HEK293 (cell line): ENCODE measurements around the gene RGS19.

Experiments
- BCL11B ChIP-seq: fragments of 450-650 bp; formaldehyde crosslinking; IDR thresholded peaks from 2 replicates; pipeline ENCODE4 v1.5.1; 2016; ENCODE audit warnings: low read depth, missing biosample characterization, missing genetic modification characterization
- FEZF1 ChIP-seq: fragments of 450-650 bp; formaldehyde crosslinking; IDR thresholded peaks from 2 replicates; pipeline ENCODE4 v1.5.1; 2016; ENCODE audit warnings: missing biosample characterization, missing genetic modification characterization
- GFI1B ChIP-seq: fragments of 450-650 bp; formaldehyde crosslinking; IDR thresholded peaks from 2 replicates; pipeline ENCODE4 v1.5.1; 2016; ENCODE audit warnings: missing biosample characterization, missing genetic modification characterization
- KLF10 ChIP-seq: fragments of 450-650 bp; IDR thresholded peaks from 2 replicates; pipeline ENCODE4 v1.5.1; 2018; ENCODE audit warnings: missing biosample characterization, mild to moderate bottlenecking, missing genetic modification characterization
- KLF16 ChIP-seq: fragments of 450-650 bp; formaldehyde crosslinking; IDR thresholded peaks from 2 replicates; pipeline ENCODE4 v1.5.1; 2017; ENCODE audit warnings: missing biosample characterization, missing genetic modification characterization
- RBAK ChIP-seq: fragments of 450-650 bp; formaldehyde crosslinking; IDR thresholded peaks from 2 replicates; pipeline ENCODE4 v1.5.1; 2016; ENCODE audit warnings: missing biosample characterization, missing genetic modification characterization
- REPIN1 ChIP-seq: fragments of 450-650 bp; formaldehyde crosslinking; IDR thresholded peaks from 2 replicates; pipeline ENCODE4 v1.5.1; 2017; ENCODE audit warnings: missing biosample characterization, missing genetic modification characterization, low read depth
- SP3 ChIP-seq: fragments of 450-650 bp; formaldehyde crosslinking; IDR thresholded peaks from 2 replicates; pipeline ENCODE4 v1.5.1; 2016; ENCODE audit warnings: missing biosample characterization, missing genetic modification characterization
- SP7 ChIP-seq: fragments of 450-650 bp; formaldehyde crosslinking; IDR thresholded peaks from 2 replicates; pipeline ENCODE4 v1.5.1; 2016; ENCODE audit warnings: missing biosample characterization, missing genetic modification characterization
- ZBTB26 ChIP-seq: fragments of 450-650 bp; formaldehyde crosslinking; optimal IDR thresholded peaks from 2 replicates; pipeline ENCODE3; 2016; ENCODE audit warnings: missing biosample characterization, mild to moderate bottlenecking, missing genetic modification characterization
- ZEB2 ChIP-seq: fragments of 450-650 bp; formaldehyde crosslinking; IDR thresholded peaks from 2 replicates; pipeline ENCODE4 v1.5.1; 2016; ENCODE audit warnings: missing biosample characterization, missing genetic modification characterization
- ZNF140 ChIP-seq: fragments of 450-650 bp; formaldehyde crosslinking; IDR thresholded peaks from 2 replicates; pipeline ENCODE4 v1.5.1; 2016; ENCODE audit warnings: missing biosample characterization, missing genetic modification characterization
- ZNF214 ChIP-seq: fragments of 450-650 bp; formaldehyde crosslinking; IDR thresholded peaks from 2 replicates; pipeline ENCODE4 v1.5.1; 2017; ENCODE audit warnings: missing biosample characterization, mild to moderate bottlenecking, missing genetic modification characterization, borderline replicate concordance
- ZNF335 ChIP-seq: fragments of 450-650 bp; formaldehyde crosslinking; conservative IDR thresholded peaks from 2 replicates; pipeline ENCODE4 v1.5.1; 2016; ENCODE audit warnings: missing biosample characterization, missing genetic modification characterization
- ZNF404 ChIP-seq: fragments of 450-650 bp; formaldehyde crosslinking; IDR thresholded peaks from 2 replicates; pipeline ENCODE4 v1.5.1; 2017; ENCODE audit warnings: missing biosample characterization, missing genetic modification characterization
- ZNF416 ChIP-seq: fragments of 450-650 bp; formaldehyde crosslinking; IDR thresholded peaks from 2 replicates; pipeline ENCODE4 v1.5.1; 2016; ENCODE audit warnings: missing biosample characterization, missing genetic modification characterization
- ZNF501 ChIP-seq: fragments of 450-650 bp; formaldehyde crosslinking; IDR thresholded peaks from 2 replicates; pipeline ENCODE4 v1.5.1; 2016; ENCODE audit warnings: missing biosample characterization, missing genetic modification characterization
- ZNF561 ChIP-seq: fragments of 450-650 bp; IDR thresholded peaks from 2 replicates; pipeline ENCODE4 v1.5.1; 2018; ENCODE audit warnings: missing biosample characterization, missing genetic modification characterization, borderline replicate concordance
- ZNF639 ChIP-seq: fragments of 450-650 bp; formaldehyde crosslinking; IDR thresholded peaks from 2 replicates; pipeline ENCODE4 v1.5.1; 2016; ENCODE audit warnings: missing biosample characterization, missing genetic modification characterization
- ZNF701 ChIP-seq: fragments of 450-650 bp; formaldehyde crosslinking; IDR thresholded peaks from 2 replicates; pipeline ENCODE4 v1.5.1; 2016; ENCODE audit warnings: missing biosample characterization, missing genetic modification characterization
- ZNF76 ChIP-seq: fragments of 450-650 bp; formaldehyde crosslinking; IDR thresholded peaks from 2 replicates; pipeline ENCODE4; 2016; ENCODE audit warnings: low read depth, missing biosample characterization, missing genetic modification characterization, borderline replicate concordance
- ZXDB ChIP-seq: fragments of 450-650 bp; formaldehyde crosslinking; IDR thresholded peaks from 2 replicates; pipeline ENCODE4 v1.5.1; 2016; ENCODE audit warnings: missing biosample characterization, missing genetic modification characterization
- TF ChIP-seq, protein P1 (sequence below): fragments of 450-650 bp; formaldehyde crosslinking; IDR thresholded peaks from 2 replicates; pipeline ENCODE4 v1.5.1; 2017; ENCODE audit warnings: missing biosample characterization, mild to moderate bottlenecking, missing genetic modification characterization, moderate library complexity
- TF ChIP-seq, protein P2 (sequence below): fragments of 450-650 bp; formaldehyde crosslinking; IDR thresholded peaks from 2 replicates; pipeline ENCODE4 v1.5.1; 2016; ENCODE audit warnings: missing biosample characterization, missing genetic modification characterization
- TF ChIP-seq, protein P3 (sequence below): fragments of 450-650 bp; formaldehyde crosslinking; IDR thresholded peaks from 2 replicates; pipeline ENCODE4 v1.5.1; 2017; ENCODE audit warnings: missing biosample characterization, missing genetic modification characterization
- TF ChIP-seq, protein P4 (sequence below): fragments of 450-650 bp; formaldehyde crosslinking; IDR thresholded peaks from 2 replicates; pipeline ENCODE4 v1.5.1; 2016; ENCODE audit warnings: missing biosample characterization, missing genetic modification characterization, low read depth
- TF ChIP-seq, protein P5 (sequence below): fragments of 450-650 bp; formaldehyde crosslinking; IDR thresholded peaks from 2 replicates; pipeline ENCODE4 v1.5.1; 2016; ENCODE audit warnings: missing biosample characterization, missing genetic modification characterization

Gene RGS19

GRCh38 chr20:64083378-64083803 lies 4.1 kb upstream of the RGS19 start (continued):
- TF ChIP-seq ZNF501 (tag by site-specific recombination) (no peak), ZNF701 (tag by site-specific recombination) (no peak), ZXDB (peak; percentile 39; the same call in 1 of the 2 replicates), ZEB2 (tag by site-specific recombination) (peak; percentile 89; the same call in 1 of the 2 replicates), RBAK (no peak), ZNF214 (tag by site-specific recombination) (no peak), ZBTB26 (peak; percentile 81), ZNF561 (0 out of 2 replicates have a peak, but pooled peaks have one; percentile 32), GFI1B (no peak), ZNF416 (tag by site-specific recombination) (no peak), ZNF404 (no peak), SP7 (tag by site-specific recombination) (peak; percentile 53; the same call in 1 of the 2 replicates), ZNF335 (tag by site-specific recombination) (peak; percentile 78), ZNF140 (tag by site-specific recombination) (no peak), REPIN1 (no peak), BCL11B (tag by site-specific recombination) (peak; percentile 52; the same call in 1 of the 2 replicates), FEZF1 (tag by site-specific recombination) (peak; percentile 74), KLF10 (peak; percentile 56; the same call in 1 of the 2 replicates), ZNF76 (tag by site-specific recombination) (no peak), KLF16 (tag by site-specific recombination) (peak; percentile 54; the same call in 1 of the 2 replicates), ZNF639 (tag by site-specific recombination) (no peak), SP3 (tag by site-specific recombination) (peak; percentile 85)
- TF ChIP-seq, protein P1, sequence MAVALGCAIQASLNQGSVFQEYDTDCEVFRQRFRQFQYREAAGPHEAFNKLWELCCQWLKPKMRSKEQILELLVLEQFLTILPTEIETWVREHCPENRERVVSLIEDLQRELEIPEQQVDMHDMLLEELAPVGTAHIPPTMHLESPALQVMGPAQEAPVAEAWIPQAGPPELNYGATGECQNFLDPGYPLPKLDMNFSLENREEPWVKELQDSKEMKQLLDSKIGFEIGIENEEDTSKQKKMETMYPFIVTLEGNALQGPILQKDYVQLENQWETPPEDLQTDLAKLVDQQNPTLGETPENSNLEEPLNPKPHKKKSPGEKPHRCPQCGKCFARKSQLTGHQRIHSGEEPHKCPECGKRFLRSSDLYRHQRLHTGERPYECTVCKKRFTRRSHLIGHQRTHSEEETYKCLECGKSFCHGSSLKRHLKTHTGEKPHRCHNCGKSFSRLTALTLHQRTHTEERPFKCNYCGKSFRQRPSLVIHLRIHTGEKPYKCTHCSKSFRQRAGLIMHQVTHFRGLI (tag by site-specific recombination), result 0 out of 2 replicates have a peak, but pooled peaks have one; percentile 15
- TF ChIP-seq, protein P2, sequence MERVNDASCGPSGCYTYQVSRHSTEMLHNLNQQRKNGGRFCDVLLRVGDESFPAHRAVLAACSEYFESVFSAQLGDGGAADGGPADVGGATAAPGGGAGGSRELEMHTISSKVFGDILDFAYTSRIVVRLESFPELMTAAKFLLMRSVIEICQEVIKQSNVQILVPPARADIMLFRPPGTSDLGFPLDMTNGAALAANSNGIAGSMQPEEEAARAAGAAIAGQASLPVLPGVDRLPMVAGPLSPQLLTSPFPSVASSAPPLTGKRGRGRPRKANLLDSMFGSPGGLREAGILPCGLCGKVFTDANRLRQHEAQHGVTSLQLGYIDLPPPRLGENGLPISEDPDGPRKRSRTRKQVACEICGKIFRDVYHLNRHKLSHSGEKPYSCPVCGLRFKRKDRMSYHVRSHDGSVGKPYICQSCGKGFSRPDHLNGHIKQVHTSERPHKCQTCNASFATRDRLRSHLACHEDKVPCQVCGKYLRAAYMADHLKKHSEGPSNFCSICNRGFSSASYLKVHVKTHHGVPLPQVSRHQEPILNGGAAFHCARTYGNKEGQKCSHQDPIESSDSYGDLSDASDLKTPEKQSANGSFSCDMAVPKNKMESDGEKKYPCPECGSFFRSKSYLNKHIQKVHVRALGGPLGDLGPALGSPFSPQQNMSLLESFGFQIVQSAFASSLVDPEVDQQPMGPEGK (tag by site-specific recombination), result peak; percentile 52; the same call in 1 of the 2 replicates
- TF ChIP-seq, protein P3, sequence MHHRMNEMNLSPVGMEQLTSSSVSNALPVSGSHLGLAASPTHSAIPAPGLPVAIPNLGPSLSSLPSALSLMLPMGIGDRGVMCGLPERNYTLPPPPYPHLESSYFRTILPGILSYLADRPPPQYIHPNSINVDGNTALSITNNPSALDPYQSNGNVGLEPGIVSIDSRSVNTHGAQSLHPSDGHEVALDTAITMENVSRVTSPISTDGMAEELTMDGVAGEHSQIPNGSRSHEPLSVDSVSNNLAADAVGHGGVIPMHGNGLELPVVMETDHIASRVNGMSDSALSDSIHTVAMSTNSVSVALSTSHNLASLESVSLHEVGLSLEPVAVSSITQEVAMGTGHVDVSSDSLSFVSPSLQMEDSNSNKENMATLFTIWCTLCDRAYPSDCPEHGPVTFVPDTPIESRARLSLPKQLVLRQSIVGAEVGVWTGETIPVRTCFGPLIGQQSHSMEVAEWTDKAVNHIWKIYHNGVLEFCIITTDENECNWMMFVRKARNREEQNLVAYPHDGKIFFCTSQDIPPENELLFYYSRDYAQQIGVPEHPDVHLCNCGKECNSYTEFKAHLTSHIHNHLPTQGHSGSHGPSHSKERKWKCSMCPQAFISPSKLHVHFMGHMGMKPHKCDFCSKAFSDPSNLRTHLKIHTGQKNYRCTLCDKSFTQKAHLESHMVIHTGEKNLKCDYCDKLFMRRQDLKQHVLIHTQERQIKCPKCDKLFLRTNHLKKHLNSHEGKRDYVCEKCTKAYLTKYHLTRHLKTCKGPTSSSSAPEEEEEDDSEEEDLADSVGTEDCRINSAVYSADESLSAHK (tag by site-specific recombination), result 0 out of 2 replicates have a peak, but pooled peaks have one; percentile 40
- TF ChIP-seq, protein P4, sequence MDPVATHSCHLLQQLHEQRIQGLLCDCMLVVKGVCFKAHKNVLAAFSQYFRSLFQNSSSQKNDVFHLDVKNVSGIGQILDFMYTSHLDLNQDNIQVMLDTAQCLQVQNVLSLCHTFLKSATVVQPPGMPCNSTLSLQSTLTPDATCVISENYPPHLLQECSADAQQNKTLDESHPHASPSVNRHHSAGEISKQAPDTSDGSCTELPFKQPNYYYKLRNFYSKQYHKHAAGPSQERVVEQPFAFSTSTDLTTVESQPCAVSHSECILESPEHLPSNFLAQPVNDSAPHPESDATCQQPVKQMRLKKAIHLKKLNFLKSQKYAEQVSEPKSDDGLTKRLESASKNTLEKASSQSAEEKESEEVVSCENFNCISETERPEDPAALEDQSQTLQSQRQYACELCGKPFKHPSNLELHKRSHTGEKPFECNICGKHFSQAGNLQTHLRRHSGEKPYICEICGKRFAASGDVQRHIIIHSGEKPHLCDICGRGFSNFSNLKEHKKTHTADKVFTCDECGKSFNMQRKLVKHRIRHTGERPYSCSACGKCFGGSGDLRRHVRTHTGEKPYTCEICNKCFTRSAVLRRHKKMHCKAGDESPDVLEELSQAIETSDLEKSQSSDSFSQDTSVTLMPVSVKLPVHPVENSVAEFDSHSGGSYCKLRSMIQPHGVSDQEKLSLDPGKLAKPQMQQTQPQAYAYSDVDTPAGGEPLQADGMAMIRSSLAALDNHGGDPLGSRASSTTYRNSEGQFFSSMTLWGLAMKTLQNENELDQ, result no peak
- TF ChIP-seq, protein P5, sequence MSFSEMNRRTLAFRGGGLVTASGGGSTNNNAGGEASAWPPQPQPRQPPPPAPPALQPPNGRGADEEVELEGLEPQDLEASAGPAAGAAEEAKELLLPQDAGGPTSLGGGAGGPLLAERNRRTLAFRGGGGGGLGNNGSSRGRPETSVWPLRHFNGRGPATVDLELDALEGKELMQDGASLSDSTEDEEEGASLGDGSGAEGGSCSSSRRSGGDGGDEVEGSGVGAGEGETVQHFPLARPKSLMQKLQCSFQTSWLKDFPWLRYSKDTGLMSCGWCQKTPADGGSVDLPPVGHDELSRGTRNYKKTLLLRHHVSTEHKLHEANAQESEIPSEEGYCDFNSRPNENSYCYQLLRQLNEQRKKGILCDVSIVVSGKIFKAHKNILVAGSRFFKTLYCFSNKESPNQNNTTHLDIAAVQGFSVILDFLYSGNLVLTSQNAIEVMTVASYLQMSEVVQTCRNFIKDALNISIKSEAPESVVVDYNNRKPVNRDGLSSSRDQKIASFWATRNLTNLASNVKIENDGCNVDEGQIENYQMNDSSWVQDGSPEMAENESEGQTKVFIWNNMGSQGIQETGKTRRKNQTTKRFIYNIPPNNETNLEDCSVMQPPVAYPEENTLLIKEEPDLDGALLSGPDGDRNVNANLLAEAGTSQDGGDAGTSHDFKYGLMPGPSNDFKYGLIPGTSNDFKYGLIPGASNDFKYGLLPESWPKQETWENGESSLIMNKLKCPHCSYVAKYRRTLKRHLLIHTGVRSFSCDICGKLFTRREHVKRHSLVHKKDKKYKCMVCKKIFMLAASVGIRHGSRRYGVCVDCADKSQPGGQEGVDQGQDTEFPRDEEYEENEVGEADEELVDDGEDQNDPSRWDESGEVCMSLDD, result peak; percentile 87
